Measurements from ENCODE around the gene UXS1.

UXS1 gene

GRCh38 chr2:106070181-106070580 is 123.9 kb downstream of the UXS1 start:
- no peak for DNase-seq

GRCh38 chr2:106068451-106068850 is 125.7 kb downstream of the UXS1 start:
- DNase-seq = no peak

- no peak for DNase-seq
Observed at GRCh38 chr2:106065983-106066820, 127.9 kb downstream of the UXS1 start.

- DNase-seq = no peak
Observed at GRCh38 chr2:106065268-106065982, 128.7 kb downstream of the UXS1 start.

- DNase-seq = no peak
Observed at GRCh38 chr2:106063181-106063580, 130.9 kb downstream of the UXS1 start.

- DNase-seq = no peak
Observed at GRCh38 chr2:106062627-106063026, 131.5 kb downstream of the UXS1 start.

- no peak for DNase-seq
Observed at GRCh38 chr2:106061611-106062349, 132.3 kb downstream of the UXS1 start.

- DNase-seq = no peak
Observed at GRCh38 chr2:106059416-106060065, 134.6 kb downstream of the UXS1 start.

- DNase-seq = no peak
Observed at GRCh38 chr2:106058469-106059137, 135.5 kb downstream of the UXS1 start.

- DNase-seq = no peak
Observed at GRCh38 chr2:106057206-106057605, 136.9 kb downstream of the UXS1 start.

GRCh38 chr2:106054880-106055655 is 139.0 kb downstream of the UXS1 start:
- no peak for DNase-seq

- no peak for DNase-seq
Observed at GRCh38 chr2:106054321-106054720, 139.8 kb downstream of the UXS1 start.

GRCh38 chr2:106053581-106053980 is 140.5 kb downstream of the UXS1 start:
- DNase-seq = no peak

GRCh38 chr2:106053116-106053515 is 141.0 kb downstream of the UXS1 start:
- no peak for DNase-seq

- DNase-seq = no peak
Observed at GRCh38 chr2:106044859-106045258, 149.2 kb downstream of the UXS1 start.

- DNase-seq = no peak
Observed at GRCh38 chr2:106044021-106044420, 150.1 kb downstream of the UXS1 start.

All from OCI-M1 (cell line).